KMS-11 (cell line): ENCODE results near the gene SCARB1.
"Not testable (repeated sequence)": the region's sequence is repeated elsewhere in the genome, so short reads cannot be mapped to it uniquely, and the experiment has no call there.

Experiments
- H2AFZ ChIP-seq: fragments of 200-600 bp; sonication (generic); 2 replicates; pipeline ENCODE4 v1.6.1; 2016; ENCODE audit warnings: antibody characterized with exemption, mixed run types, low read depth
- H3K27ac ChIP-seq: fragments of 200-600 bp; sonication (generic); 2 replicates; pipeline ENCODE4 v1.6.1; 2016; ENCODE audit warnings: mild to moderate bottlenecking, mixed run types
- H3K27me3 ChIP-seq: fragments of 200-600 bp; sonication (generic); 2 replicates; pipeline ENCODE4 v1.6.1; 2017; ENCODE audit warnings: mild to moderate bottlenecking, low read depth, mixed run types, moderate library complexity; ENCODE audit not compliant: insufficient read depth
- H3K36me3 ChIP-seq: fragments of 200-600 bp; sonication (generic); 2 replicates; pipeline ENCODE4 v1.6.1; 2017; ENCODE audit warnings: mild to moderate bottlenecking, mixed run types; ENCODE audit not compliant: insufficient read depth
- H3K4me1 ChIP-seq: fragments of 200-600 bp; sonication (generic); 2 replicates; pipeline ENCODE4 v1.6.1; 2016; ENCODE audit warnings: mild to moderate bottlenecking, low read depth, mixed run types; ENCODE audit not compliant: poor library complexity, severe bottlenecking
- H3K4me2 ChIP-seq: fragments of 200-600 bp; sonication (generic); 2 replicates; pipeline ENCODE4 v1.7.0; 2016; ENCODE audit warnings: mild to moderate bottlenecking, mixed run types
- H3K4me3 ChIP-seq: fragments of 200-600 bp; sonication (generic); IDR thresholded peaks from 2 replicates; pipeline ENCODE4 v1.6.1; 2017; ENCODE audit warnings: low read depth, low read length, mixed read lengths; ENCODE audit not compliant: insufficient read depth
- H3K79me2 ChIP-seq: fragments of 200-600 bp; sonication (generic); 2 replicates; pipeline ENCODE4 v1.6.1; 2016; ENCODE audit warnings: low read depth, mixed run types; ENCODE audit not compliant: insufficient read depth
- H3K9ac ChIP-seq: fragments of 200-600 bp; sonication (generic); 2 replicates; pipeline ENCODE4 v1.6.1; 2016; ENCODE audit warnings: mild to moderate bottlenecking, mixed run types
- H4K20me1 ChIP-seq: fragments of 200-600 bp; sonication (generic); 2 replicates; pipeline ENCODE4 v1.6.1; 2016; ENCODE audit warnings: mild to moderate bottlenecking, mixed run types; ENCODE audit not compliant: insufficient read depth
- TF ChIP-seq, protein P1 (sequence below): fragments of 200-600 bp; sonication (generic); conservative IDR thresholded peaks from 2 replicates; pipeline ENCODE4 v1.6.1; 2017; ENCODE audit warnings: low read depth, mild to moderate bottlenecking, antibody characterized with exemption, low read length, moderate library complexity, mixed read lengths

Gene SCARB1, protein sequence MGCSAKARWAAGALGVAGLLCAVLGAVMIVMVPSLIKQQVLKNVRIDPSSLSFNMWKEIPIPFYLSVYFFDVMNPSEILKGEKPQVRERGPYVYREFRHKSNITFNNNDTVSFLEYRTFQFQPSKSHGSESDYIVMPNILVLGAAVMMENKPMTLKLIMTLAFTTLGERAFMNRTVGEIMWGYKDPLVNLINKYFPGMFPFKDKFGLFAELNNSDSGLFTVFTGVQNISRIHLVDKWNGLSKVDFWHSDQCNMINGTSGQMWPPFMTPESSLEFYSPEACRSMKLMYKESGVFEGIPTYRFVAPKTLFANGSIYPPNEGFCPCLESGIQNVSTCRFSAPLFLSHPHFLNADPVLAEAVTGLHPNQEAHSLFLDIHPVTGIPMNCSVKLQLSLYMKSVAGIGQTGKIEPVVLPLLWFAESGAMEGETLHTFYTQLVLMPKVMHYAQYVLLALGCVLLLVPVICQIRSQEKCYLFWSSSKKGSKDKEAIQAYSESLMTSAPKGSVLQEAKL

DNA sequence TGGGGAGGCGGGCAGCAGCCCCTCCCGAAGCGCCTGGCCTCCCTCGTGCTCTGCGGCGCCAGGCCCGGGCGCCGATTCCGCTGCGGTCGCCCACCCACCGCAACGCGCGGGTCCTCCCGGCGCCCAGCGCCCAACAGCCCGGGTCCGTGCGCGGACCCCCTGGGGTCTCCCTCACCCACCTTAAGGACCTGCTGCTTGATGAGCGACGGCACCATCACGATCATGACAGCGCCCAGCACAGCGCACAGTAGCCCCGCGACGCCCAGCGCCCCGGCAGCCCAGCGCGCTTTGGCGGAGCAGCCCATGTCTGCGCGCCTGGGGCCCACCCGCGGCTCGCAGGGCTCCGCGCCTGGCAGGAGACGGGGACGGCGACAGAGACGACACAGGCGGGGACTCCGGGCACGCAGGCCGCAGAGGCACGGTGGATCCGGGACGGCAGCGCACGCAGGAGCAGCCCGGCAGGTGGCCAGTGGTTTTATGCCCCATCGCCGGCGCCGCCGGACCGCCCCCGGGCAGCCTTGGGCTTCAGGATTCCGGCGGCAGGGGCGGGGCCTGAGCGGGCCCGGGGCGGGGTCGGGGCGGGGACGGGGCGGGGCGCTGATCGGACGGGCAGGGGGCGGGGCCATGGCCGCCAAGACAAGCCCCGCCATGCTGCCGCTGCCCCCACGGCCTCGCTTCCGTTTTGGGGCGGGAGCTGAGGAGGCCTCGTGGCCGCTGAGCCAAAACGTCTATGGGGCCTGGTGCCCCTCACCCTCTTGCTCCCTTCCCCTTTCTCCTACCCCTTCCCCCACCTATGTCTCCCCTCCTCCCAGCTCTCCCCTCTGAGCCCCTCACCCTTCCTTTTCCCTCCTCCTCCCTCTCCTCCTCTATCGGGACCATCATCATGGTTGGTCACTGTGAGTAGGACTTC lies at the start of gene SCARB1:
TSS of gene SCARB1 (minus strand) at position 449 of the 910 bp plus-strand sequence. CDS start at position 305, 144 bp downstream.
- Histone ChIP-seq H3K27me3 (no peaks in the 10 kb centered on the region), H3K4me2 (peak within 1 kb of the TSS; percentile 80), H3K27ac (peak within 1 kb of the TSS; percentile 53), H2AFZ (peak within 1 kb of the TSS; percentile 55), H3K9ac (peak within 1 kb of the TSS; percentile 75), H3K36me3 (no peaks in the 10 kb centered on the region), H3K4me3 (no peak within 1 kb of the TSS), H4K20me1 (no peaks in the 10 kb centered on the region), H3K4me1 (peaks cover 10% of the 10 kb centered on the region), H3K79me2 (peaks cover 38% of the 10 kb centered on the region)
- TF ChIP-seq, protein P1, sequence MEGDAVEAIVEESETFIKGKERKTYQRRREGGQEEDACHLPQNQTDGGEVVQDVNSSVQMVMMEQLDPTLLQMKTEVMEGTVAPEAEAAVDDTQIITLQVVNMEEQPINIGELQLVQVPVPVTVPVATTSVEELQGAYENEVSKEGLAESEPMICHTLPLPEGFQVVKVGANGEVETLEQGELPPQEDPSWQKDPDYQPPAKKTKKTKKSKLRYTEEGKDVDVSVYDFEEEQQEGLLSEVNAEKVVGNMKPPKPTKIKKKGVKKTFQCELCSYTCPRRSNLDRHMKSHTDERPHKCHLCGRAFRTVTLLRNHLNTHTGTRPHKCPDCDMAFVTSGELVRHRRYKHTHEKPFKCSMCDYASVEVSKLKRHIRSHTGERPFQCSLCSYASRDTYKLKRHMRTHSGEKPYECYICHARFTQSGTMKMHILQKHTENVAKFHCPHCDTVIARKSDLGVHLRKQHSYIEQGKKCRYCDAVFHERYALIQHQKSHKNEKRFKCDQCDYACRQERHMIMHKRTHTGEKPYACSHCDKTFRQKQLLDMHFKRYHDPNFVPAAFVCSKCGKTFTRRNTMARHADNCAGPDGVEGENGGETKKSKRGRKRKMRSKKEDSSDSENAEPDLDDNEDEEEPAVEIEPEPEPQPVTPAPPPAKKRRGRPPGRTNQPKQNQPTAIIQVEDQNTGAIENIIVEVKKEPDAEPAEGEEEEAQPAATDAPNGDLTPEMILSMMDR, result no peak

DNA sequence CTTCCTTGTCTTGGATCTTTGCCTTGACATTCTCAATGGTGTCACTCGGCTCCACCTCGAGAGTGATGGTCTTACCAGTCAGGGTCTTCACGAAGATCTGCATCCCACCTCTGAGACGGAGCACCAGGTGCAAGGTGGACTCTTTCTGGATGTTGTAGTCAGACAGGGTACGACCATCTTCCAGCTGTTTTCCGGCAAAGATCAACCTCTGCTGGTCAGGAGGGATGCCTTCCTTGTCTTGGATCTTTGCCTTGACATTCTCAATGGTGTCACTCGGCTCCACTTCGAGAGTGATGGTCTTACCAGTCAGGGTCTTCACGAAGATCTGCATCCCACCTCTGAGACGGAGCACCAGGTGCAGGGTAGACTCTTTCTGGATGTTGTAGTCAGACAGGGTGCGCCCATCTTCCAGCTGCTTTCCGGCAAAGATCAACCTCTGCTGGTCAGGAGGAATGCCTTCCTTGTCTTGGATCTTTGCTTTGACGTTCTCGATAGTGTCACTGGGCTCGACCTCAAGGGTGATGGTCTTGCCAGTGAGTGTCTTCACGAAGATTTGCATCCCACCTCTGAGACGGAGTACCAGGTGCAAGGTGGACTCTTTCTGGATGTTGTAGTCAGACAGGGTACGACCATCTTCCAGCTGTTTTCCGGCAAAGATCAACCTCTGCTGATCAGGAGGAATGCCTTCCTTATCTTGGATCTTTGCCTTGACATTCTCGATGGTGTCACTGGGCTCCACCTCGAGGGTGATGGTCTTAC lies 49.0 kb upstream of the SCARB1 start:
- H3K9ac ChIP-seq, result peak overlapping the region; percentile 99; the same call in 1 of the 2 replicates
- H3K4me3 ChIP-seq, result not testable (repeated sequence)

DNA sequence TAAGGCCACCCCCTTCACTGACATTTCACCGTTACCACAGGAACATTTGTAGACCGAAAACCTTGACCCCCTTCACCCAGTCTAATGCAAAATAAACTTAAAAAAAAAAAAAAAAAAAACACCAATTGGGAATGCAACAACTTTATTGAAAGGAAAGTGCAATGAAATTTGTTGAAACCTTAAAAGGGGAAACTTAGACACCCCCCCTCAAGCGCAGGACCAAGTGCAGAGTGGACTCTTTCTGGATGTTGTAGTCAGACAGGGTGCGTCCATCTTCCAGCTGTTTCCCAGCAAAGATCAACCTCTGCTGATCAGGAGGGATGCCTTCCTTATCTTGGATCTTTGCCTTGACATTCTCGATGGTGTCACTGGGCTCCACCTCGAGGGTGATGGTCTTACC lies 47.9 kb upstream of the SCARB1 start:
- H4K20me1 ChIP-seq, result peaks cover 21% of the 10 kb centered on the region
- H2AFZ ChIP-seq, H3K4me3 ChIP-seq, H3K27ac ChIP-seq, H3K9ac ChIP-seq, H3K36me3 ChIP-seq, H3K27me3 ChIP-seq, H3K4me2 ChIP-seq: not testable (repeated sequence)
- H3K79me2 ChIP-seq, result peaks cover 32% of the 10 kb centered on the region
- H3K4me1 ChIP-seq, result peaks cover 18% of the 10 kb centered on the region

More for the DNA sequence above, 49.0 kb upstream of the SCARB1 start:
- Histone ChIP-seq H3K79me2 (peaks cover 32% of the 10 kb centered on the region), H3K4me2 (peak overlapping the region; percentile 92; the same call in 1 of the 2 replicates), H3K4me1 (peaks cover 19% of the 10 kb centered on the region), H4K20me1 (peaks cover 21% of the 10 kb centered on the region)
- H3K36me3 ChIP-seq, H3K27ac ChIP-seq, H2AFZ ChIP-seq, H3K27me3 ChIP-seq: not testable (repeated sequence)

DNA sequence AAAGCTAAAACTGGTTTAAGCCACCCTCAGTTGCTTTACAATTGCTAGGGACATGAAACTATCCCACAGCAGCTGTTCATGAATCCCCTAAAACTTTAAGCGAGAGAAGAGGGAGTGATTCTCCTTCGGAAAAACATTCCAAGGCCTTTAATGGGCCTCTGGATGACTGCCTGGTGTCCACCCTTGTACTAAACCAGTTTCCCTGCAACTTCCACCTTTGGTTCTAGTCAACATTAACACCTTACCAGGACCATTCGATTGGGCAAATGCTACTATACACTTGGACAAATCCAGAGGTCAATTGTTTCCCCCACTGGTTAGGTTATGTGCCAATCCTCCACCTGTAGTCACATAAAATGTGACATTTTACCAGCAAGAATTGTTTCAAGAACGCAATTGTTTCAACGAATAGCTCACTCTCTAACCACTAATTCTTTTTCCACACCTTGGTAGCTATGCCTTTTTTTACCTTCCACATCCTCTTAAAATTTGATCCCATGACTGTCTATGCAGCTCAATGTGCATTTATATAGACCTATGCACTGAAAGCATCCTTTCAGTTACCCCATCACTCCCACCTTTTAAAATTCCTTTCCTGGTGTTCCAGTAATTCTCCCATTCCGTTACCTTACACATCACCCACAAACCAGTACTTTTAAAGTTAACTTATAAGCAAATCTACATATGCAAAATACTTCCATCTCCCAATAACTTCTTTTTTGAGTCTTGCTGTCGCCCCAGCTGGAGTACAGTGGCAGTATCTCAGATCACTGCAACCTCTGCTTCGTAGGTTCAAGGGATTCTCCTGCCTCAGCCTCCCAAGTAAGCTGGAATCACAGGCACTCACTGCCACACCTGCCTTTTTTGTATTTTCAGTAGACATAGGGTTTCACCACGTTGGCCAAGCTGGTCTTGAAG lies 47.2 kb upstream of the SCARB1 start:
- Histone ChIP-seq H3K4me1 (peaks cover 18% of the 10 kb centered on the region), H3K9ac (no peak overlapping the region; the same call in 1 of the 2 replicates), H3K79me2 (peaks cover 30% of the 10 kb centered on the region), H3K4me3 (no peak overlapping the region), H4K20me1 (peaks cover 21% of the 10 kb centered on the region), H3K36me3 (no peaks in the 10 kb centered on the region), H3K27me3 (no peaks in the 10 kb centered on the region), H3K27ac (peak overlapping the region; percentile 23; the same call in 1 of the 2 replicates), H2AFZ (no peak overlapping the region), H3K4me2 (peak overlapping the region; percentile 0; the same call in 1 of the 2 replicates)
- TF ChIP-seq, protein P1, result no peak
